Upper lobe of right lung (tissue), 1 donor: Measurements from ENCODE around the gene PGS1. TPM values are rescaled to one million over a fixed set of nuclear protein-coding genes. Genes with fewer than 3 reads are reported as not detected.

ENCODE experiments used
- ATAC-seq: fragments of 200-7000 bp; cut with Tn5 transposase; one replicate; pipeline ENCODE4 v1.9.1; 2020; ENCODE audit warnings: mild to moderate bottlenecking, moderate library complexity
- DNase-seq: peaks from one replicate; pipeline ENCODE4 v3.0.0-alpha.2; 2020
- H3K27ac ChIP-seq: fragments of 200-600 bp; one replicate; pipeline ENCODE4 v1.8.0; 2022
- H3K27me3 ChIP-seq: fragments of 200-600 bp; one replicate; pipeline ENCODE4 v1.8.0; 2022; ENCODE audit warnings: mild to moderate bottlenecking
- H3K36me3 ChIP-seq: fragments of 200-600 bp; one replicate; pipeline ENCODE4 v1.8.0; 2022
- H3K4me1 ChIP-seq: fragments of 200-600 bp; one replicate; pipeline ENCODE4 v1.8.0; 2022
- H3K4me3 ChIP-seq: fragments of 200-600 bp; one replicate; pipeline ENCODE4 v1.8.0; 2022; ENCODE audit warnings: mild to moderate bottlenecking
- H3K9me3 ChIP-seq: fragments of 200-600 bp; one replicate; pipeline ENCODE4 v1.8.0; 2022
- CTCF ChIP-seq: fragments of 200-600 bp; IDR thresholded peaks from one replicate; pipeline ENCODE4 v1.8.0; 2022; ENCODE audit warnings: antibody characterized with exemption
- intact Hi-C: fragments of 100-400 bp; cut with DNase I; formaldehyde crosslinking; loops from one replicate; pipeline ENCODE4 v1.11.0; 2022
- total RNA-seq: library from RNA; stranded (reverse); fragmentation: NEBNext Ultra II Directional; extraction: Animal tissue kit (Norgen Biotek cat#: 25700); gene quantifications from one replicate; pipeline ENCODE4 v1.2.1, GENCODE V29; 2021
- donor health status: DM: no; HTN: yes; CAD: no; lungs with severe emphysema.

Gene PGS1
- total RNA-seq, 1 donor from 2014 or later, result 95.5 TPM

GRCh38 chr17:78390241-78391050 is 12.0 kb downstream of the PGS1 start:
- Histone ChIP-seq H3K9me3 (no peaks in the 10 kb centered on the region), H3K27ac (no peak overlapping the region), H3K36me3 (peaks cover 23% of the 10 kb centered on the region), H3K4me1 (peaks cover 70% of the 10 kb centered on the region), H3K4me3 (no peak overlapping the region), H3K27me3 (no peaks in the 10 kb centered on the region)
- TF ChIP-seq CTCF, result no peak
- intact Hi-C loops, result no loop called here
- ATAC-seq (no peak), DNase-seq (no peak)

- Histone ChIP-seq H3K4me1 (peaks cover 70% of the 10 kb centered on the region), H3K27ac (peak overlapping the region; percentile 13), H3K27me3 (no peaks in the 10 kb centered on the region), H3K4me3 (no peak overlapping the region), H3K36me3 (peaks cover 29% of the 10 kb centered on the region), H3K9me3 (no peaks in the 10 kb centered on the region)
- no peak for ATAC-seq
- TF ChIP-seq CTCF, result no peak
- DNase-seq, result no peak
- intact Hi-C loops, result no loop called here
Observed at GRCh38 chr17:78391051-78391431, 12.6 kb downstream of the PGS1 start.

- Histone ChIP-seq H3K36me3 (peaks cover 37% of the 10 kb centered on the region), H3K27me3 (no peaks in the 10 kb centered on the region), H3K4me1 (peaks cover 70% of the 10 kb centered on the region), H3K4me3 (no peak overlapping the region), H3K9me3 (no peaks in the 10 kb centered on the region), H3K27ac (peak overlapping the region; percentile 13)
- ATAC-seq, result no peak
- TF ChIP-seq CTCF, result no peak
- intact Hi-C loops, result no loop called here
- DNase-seq, result no peak
Observed at GRCh38 chr17:78391843-78392242, 13.4 kb downstream of the PGS1 start.

- Histone ChIP-seq H3K9me3 (no peaks in the 10 kb centered on the region), H3K4me3 (no peak overlapping the region), H3K27ac (peak overlapping the region; percentile 13), H3K4me1 (peaks cover 70% of the 10 kb centered on the region), H3K36me3 (peaks cover 40% of the 10 kb centered on the region), H3K27me3 (no peaks in the 10 kb centered on the region)
- TF ChIP-seq CTCF, result no peak
- no peak for ATAC-seq
- no peak for DNase-seq
- intact Hi-C loops, result no loop called here
Observed at GRCh38 chr17:78392295-78392694, 13.8 kb downstream of the PGS1 start.

- peaks cover 70% of the 10 kb centered on the region for H3K4me1 ChIP-seq
- no peak overlapping the region for H3K4me3 ChIP-seq
- no peaks in the 10 kb centered on the region for H3K27me3 ChIP-seq
- DNase-seq (no peak), ATAC-seq (no peak)
- TF ChIP-seq CTCF, result no peak
- H3K36me3 ChIP-seq, result peaks cover 51% of the 10 kb centered on the region
- intact Hi-C loops, result no loop called here
- H3K27ac ChIP-seq, result no peak overlapping the region
- H3K9me3 ChIP-seq, result no peaks in the 10 kb centered on the region
Observed at GRCh38 chr17:78393575-78393974, 15.1 kb downstream of the PGS1 start.
